ENCODE results near the gene HTRA2.
A peak's percentile ranks its signal among the peaks of the same experiment; 100 is the strongest.
"Not testable (repeated sequence)": the region's sequence is repeated elsewhere in the genome, so short reads cannot be mapped to it uniquely, and the experiment has no call there.

The HTRA2 gene

GRCh38 chr2:74529357-74530238, at the start of gene HTRA2, which contains the start of gene AUP1:
Gene HTRA2, plus strand, starts transcription at chr2:74529933. Its CDS starts 74 bp downstream, at chr2:74530007.
Gene AUP1, minus strand, starts transcription at chr2:74529706. Its CDS starts 77 bp downstream, at chr2:74529629.
- DNase-seq = peak; percentile 96

- no peak for DNase-seq
Observed at GRCh38 chr2:74481431-74481830, 48.3 kb upstream of the HTRA2 start.

- no peak for DNase-seq
Observed at GRCh38 chr2:74481961-74482800, 47.6 kb upstream of the HTRA2 start.

- DNase-seq = peak; percentile 95
Observed at GRCh38 chr2:74482801-74483674, 46.7 kb upstream of the HTRA2 start, which contains the start of the genes CCDC142 and TTC31. Gene CCDC142, minus strand, starts transcription at chr2:74482998. Its CDS starts 161 bp downstream, at chr2:74482837. Gene TTC31, plus strand, starts transcription at chr2:74483081. Its CDS starts 15 bp downstream, at chr2:74483096.

GRCh38 chr2:74483675-74484164, 46.0 kb upstream of the HTRA2 start:
- not testable (repeated sequence) for DNase-seq

- no peak for DNase-seq
Observed at GRCh38 chr2:74486141-74486540, 43.6 kb upstream of the HTRA2 start.

- DNase-seq = no peak
Observed at GRCh38 chr2:74488643-74489481, 40.9 kb upstream of the HTRA2 start.

- DNase-seq = no peak
Observed at GRCh38 chr2:74489906-74490305, 39.8 kb upstream of the HTRA2 start.

- no peak for DNase-seq
Observed at GRCh38 chr2:74491648-74492544, 37.8 kb upstream of the HTRA2 start.

- DNase-seq = no peak
Observed at GRCh38 chr2:74493546-74493945, 36.2 kb upstream of the HTRA2 start.

GRCh38 chr2:74495440-74495839, 34.3 kb upstream of the HTRA2 start:
- DNase-seq = no peak

- DNase-seq = no peak
Observed at GRCh38 chr2:74496997-74497776, 32.5 kb upstream of the HTRA2 start.

- no peak for DNase-seq
Observed at GRCh38 chr2:74497777-74498499, 31.8 kb upstream of the HTRA2 start.

- DNase-seq = no peak
Observed at GRCh38 chr2:74498500-74499266, 31.1 kb upstream of the HTRA2 start.

- DNase-seq = no peak
Observed at GRCh38 chr2:74499267-74499939, 30.3 kb upstream of the HTRA2 start, which contains the start of gene LBX2. Gene LBX2, minus strand, starts transcription at chr2:74499603. Its CDS starts 66 bp downstream, at chr2:74499537.

- DNase-seq = no peak
Observed at GRCh38 chr2:74499940-74500577, 29.7 kb upstream of the HTRA2 start.

GRCh38 chr2:74500578-74500946, 29.2 kb upstream of the HTRA2 start:
- DNase-seq = no peak
